Raji (cell line): ENCODE data around the gene XPNPEP1.

ENCODE experiments used
- POLR2A ChIP-seq: IDR thresholded peaks from 2 replicates; pipeline ENCODE4 v1.6.1; 2011; ENCODE audit warnings: low read depth, low read length, control low read depth; ENCODE audit not compliant: insufficient read depth

The XPNPEP1 gene

GRCh38 chr10:109934958-109935793 lies 11.9 kb upstream of the XPNPEP1 start:
- TF ChIP-seq POLR2A: no peak

DNA sequence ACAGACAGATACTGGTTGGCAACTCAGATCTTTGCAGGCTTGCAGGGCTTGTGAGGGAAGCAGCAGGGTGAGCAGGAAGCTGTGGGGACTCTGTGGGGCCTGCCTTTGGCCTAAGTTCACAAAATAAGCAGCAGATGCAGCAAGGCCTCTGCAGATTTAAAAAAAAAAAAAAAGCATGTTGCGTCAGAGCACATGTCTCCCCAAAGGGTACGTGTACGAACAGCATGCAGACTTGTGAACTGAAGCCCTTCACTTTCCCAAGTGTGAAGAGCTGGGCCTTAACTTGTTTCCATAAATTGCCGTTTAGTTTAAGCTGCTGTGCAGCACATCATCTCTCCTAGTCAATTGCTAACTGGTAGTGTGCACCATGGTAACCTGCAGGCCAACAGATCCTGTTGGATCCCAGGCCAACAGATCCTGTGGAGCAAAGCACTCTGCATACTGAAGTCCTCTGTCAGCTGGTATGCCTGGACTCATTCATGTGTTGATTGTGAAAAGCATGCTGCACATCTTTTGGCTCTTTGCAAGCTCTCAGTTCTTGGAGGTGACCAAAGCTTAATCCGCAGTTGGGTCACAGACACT lies 10.8 kb upstream of the XPNPEP1 start:
- TF ChIP-seq POLR2A: no peak

GRCh38 chr10:109932968-109933367 lies 9.7 kb upstream of the XPNPEP1 start:
- no peak for TF ChIP-seq POLR2A

DNA sequence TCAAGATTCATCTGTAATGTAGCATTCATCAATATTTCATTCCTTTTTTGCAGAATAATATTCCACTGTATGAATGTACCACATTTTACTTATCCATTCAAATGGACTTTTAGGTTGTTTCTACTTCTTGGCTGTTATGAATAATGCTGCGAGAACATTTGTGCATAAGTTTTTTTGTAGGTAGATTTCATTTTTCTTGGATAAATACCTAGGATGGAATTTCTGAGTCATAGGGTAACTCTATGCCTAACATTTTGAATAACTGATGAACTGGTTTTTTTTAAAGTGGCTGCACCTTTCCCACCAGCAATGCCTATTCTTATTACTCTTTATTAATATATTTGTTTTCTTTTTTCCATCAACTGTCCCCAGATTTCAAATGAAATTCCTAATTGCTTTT lies 9.1 kb upstream of the XPNPEP1 start:
- no peak for TF ChIP-seq POLR2A

DNA sequence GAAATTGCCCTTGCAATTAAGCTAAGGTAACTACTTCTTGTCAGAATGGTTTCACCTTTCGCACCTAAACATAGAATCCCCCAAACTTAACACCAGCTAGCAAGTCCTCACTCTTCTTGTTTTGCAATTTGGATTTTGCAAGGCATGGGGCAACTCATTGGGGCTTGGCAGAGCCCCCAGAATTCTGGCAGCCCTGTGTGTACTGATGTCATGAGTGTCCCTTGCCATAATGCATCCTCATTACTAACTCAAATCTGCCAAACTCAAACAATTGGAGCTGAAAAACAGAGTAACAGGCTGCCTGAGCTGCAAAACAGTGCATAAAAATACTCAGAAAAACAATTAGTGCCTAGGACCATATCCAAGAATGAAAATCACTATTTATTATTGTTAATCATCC lies 7.9 kb upstream of the XPNPEP1 start:
- no peak for TF ChIP-seq POLR2A

DNA sequence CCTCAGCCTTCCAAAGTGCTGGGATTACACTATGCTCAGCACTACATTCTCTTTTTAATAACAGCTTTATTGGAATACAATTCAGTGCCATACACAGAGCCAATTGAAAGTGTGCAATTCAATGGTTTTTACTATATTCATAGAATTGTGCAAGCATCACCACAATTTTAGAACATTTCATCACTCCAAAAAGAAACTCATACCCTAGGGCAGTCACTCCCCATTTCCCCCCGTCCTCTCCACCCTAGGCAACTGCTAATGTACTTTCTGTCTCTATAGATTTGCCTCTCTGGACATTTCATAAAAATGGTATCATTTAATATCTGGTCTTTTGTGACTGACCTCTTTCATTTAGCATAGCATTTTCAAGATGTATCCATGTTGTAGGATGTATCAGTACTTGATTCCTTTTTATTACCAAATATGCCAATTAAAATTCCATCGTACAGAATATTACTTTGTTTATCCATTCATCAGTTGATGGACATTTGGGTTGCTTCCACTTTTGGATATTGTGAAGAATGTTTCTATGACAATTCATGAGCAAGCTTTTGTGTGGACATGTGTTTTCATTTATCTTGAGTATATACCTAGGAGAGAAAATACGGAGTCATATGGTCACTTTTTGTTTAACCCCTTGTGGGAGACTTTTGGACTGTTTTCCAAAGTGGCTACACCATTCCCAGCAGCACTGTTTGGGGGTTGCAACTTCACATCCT lies 6.3 kb upstream of the XPNPEP1 start:
- TF ChIP-seq POLR2A: no peak

- TF ChIP-seq POLR2A: no peak
Observed at GRCh38 chr10:109928475-109928891, 5.2 kb upstream of the XPNPEP1 start.

DNA sequence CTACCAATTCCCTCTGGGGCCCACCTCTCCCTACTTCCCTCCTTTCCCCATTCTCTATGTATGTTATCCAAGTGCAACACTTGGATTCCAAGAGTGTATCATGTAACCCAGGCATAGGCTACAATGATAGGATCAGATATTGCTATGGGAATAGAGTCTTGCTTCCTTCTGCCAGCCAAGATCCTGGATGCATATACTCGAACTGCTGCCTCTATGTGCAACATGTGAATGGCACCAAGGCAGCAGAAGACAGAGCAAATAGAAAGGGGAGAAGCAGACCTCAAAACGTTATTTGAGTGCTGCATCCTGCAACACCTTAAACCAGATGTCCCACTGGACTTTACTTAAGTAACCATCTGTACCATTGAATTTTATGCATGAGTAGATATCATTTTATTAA lies 3.5 kb upstream of the XPNPEP1 start:
- no peak for TF ChIP-seq POLR2A

- TF ChIP-seq POLR2A: no peak
Observed at GRCh38 chr10:109926061-109926745, 2.9 kb upstream of the XPNPEP1 start.

GRCh38 chr10:109924967-109925620 lies 1.8 kb upstream of the XPNPEP1 start:
- no peak for TF ChIP-seq POLR2A

- TF ChIP-seq POLR2A: no peak
Observed at GRCh38 chr10:109924087-109924486, 776 bp upstream of the XPNPEP1 start.

DNA sequence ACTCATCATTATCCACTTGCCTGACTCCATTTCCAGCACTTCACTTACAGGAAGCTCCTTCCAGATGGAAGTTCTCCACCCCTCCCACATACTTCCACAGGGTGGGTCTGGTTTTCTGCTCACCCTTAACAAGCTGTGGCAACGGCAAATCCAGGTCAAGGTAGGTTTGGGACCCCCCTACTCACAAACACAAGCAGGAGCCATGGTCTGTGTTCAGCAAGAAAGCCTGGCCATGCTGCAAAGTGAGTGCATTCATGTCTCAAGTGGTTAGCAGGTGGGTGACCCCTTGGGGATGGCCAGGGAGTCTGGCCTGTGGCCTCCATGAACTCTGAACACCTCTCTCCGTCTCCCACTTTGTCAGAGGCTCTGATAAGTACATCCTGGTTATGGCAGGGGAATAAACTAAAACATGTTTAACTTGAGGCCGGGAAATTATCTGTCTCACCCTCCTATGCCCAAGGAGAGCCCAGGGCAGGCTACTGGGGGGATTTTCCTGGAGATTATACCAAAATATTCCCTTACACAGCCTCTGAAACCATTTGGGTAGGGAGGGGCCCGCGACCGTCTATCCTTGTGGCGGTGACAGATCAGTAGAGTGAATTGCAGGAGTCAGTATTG lies 844 bp downstream of the XPNPEP1 start:
- TF ChIP-seq POLR2A: no peak

- no peak for TF ChIP-seq POLR2A
Observed at GRCh38 chr10:109920016-109920415, 3.3 kb downstream of the XPNPEP1 start.

DNA sequence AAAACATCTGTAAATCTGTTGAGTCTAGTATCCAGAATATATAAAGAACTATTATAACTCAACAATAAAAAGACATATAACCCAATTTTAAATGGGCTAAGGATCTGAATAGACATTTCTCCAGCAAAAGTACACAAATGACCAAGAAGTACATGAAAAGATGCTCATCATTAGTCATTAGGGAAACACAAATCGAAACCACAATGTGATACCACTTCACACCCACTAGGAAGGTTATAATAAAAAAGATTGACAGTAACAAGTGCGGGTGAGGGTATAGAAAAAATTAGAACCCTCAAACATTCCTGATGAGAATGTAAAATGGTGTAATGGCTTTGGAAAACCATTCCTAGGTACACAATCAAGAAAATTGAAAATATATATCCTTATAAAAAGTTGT lies 4.1 kb downstream of the XPNPEP1 start:
- no peak for TF ChIP-seq POLR2A

- no peak for TF ChIP-seq POLR2A
Observed at GRCh38 chr10:109915566-109915965, 7.7 kb downstream of the XPNPEP1 start.

DNA sequence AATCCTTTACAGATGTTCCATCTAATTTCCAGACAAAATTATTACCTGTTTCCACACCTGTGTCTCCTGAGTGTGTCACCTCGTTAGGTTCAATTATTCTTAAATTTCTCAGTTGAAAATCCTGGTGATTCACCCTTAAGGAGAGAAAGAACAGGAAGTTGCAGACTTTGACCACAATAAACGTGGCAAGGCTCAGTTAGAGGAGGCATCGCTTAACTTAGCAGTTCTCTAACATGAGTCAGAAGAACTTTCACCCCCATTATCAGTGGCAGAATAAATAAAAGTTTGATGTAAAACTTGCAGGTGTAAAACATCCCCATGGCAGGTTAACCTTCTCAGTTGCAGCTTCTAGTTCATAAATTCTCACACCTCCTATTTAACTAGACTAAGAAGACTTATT lies 8.3 kb downstream of the XPNPEP1 start:
- no peak for TF ChIP-seq POLR2A
